Embryonic facial prominence (tissue), 1 donor: ENCODE results near the gene GNG4.
"Not testable (repeated sequence)": the region's sequence is repeated elsewhere in the genome, so short reads cannot be mapped to it uniquely, and the experiment has no call there.

Source experiments
- DNase-seq: peaks from one replicate; pipeline ENCODE4 v3.0.0-alpha.2; 2016; ENCODE audit errors: extremely low spot score

The GNG4 gene

DNA sequence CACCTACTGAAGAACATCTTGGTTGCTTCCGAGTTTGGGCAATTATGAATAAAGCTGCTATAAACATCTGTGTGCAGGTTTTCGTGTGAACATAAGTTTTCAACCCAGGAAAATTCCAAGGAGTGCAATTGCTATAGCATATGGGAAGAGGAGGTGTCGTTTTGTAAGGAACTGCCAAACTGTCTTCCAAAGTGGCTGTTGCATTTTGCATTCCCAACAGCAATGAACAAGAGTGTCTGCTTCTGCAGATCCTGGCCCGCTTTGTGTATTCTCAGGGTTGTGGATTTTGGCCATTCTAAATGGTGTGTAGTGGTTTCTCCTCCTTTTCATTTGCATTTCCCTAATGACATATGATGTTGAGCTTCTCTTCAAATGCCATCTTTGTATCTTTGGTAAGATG lies 23.8 kb downstream of the GNG4 start:
- DNase-seq = no peak

DNA sequence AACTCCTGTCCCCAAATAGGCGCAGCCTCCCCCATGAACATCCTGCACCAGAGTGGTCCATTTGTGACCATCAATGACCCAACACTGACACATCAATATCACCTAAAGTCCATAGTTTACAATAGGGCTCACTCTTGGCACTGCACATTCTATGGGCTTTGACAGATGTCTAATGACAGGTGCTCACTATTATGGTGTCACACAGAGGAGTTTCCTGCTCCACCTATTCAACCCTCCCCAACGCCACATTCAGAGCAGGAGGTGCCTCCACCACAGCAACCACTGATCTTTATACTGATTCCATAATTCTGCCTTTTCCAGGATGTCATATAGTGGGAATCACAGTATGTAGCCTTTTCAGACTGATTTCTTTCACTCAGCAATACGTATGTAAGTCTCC lies 24.2 kb downstream of the GNG4 start:
- DNase-seq = no peak

DNA sequence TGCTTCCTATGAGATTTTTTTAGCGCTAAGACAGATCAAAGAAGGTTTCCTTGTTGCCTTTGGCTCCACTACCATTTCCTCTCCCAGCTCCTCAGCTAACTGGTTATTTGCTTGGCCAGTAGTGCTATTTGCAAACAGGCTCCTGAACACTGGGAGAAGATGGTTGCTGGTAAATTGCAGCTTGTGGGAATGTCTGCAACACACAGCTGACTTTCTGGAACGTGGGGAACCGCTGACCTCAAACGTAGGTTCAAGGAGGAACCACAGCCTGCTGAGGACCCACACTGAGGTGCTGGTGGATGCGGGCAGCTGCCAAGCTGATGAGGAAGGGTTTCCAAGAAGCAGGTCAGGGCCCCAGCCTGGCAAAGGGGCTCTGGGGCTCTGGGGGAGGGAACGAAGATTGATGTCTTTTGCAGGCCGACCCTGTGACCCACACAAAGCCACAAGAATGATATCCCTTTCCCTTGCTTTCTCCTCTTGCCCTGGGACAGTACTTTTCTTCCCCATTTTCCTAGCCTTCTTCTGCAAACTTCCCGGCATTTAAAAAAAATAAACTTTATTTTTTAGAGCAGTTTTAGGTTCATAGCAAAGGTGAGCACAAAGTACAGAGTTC lies 24.8 kb downstream of the GNG4 start:
- no peak for DNase-seq

DNA sequence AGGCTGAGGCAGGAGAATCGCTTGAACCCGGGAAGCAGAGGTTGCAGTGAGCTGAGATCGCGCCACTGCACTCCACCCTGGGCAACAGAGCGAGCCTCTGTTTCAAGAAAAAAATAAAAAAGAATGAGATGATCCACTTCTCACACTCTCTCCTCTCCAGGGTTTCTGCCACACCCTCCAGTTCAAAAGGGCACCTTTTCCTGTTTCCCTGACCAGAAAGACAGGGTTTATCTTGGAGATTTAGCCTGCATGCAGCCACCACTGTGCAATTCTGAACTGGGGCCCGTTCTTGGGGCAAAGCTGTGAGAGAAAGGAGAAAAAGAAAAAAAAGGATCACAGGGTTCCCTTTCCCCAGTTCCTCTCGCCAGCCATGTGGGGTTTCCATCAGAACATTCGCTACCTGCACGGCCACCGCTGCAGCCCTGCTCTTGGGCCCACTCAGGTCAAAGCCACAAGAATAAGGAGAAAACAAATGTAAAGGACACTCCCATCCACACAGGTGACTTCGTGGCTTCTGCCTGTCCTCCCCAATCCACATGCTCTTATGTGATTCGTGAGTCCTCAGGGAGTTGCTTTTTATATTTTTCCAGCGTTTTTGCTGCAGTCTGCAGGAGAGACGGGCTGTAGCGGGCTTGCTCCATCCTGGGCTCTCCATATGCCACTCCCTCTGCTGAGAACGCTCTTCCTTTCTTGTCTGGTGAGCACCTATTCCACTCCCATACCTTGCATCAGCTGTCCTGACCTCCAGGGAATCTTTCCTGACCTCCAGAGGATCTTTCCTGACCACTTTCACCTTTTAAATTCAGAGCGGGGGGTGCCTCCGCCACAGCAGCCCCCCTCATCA lies 26.4 kb downstream of the GNG4 start:
- no peak for DNase-seq

DNA sequence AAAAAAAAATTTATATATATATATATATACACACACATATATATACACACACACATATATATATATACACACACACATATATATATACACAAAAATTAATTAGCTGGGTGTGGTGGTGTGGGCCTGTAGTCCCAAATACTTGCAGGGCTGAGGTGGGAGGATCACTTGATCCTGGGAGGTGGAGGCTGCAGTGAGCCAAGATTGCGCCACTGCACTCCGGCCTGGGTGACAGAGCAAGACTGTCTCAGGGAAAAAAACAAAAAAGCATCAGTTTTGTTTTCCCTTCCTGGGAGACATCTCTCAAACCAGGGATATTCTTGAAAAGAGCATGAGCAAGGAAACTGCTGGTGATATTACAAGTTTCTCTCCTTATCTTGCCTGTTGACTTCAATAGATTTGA lies 30.4 kb downstream of the GNG4 start:
- not testable (repeated sequence) for DNase-seq

DNA sequence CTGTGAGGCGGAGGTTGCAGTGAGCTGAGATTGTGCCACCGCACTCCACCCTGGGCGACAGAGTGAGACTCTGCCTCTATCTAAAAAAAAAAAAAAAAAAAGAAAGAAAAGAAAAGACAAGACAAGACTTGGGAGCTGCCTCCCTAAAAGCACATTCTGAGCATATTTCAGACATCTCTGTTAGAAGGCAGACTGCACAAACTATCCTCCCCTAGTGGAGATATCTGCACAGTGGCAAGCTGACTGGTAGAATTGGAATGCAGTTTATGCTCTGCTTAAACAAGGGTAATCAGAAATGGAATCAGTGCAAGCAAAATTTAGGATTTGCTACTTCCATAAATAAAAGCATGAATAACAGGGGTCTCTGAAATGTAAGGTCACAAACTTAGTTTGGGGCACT lies 31.8 kb downstream of the GNG4 start:
- DNase-seq = no peak

DNA sequence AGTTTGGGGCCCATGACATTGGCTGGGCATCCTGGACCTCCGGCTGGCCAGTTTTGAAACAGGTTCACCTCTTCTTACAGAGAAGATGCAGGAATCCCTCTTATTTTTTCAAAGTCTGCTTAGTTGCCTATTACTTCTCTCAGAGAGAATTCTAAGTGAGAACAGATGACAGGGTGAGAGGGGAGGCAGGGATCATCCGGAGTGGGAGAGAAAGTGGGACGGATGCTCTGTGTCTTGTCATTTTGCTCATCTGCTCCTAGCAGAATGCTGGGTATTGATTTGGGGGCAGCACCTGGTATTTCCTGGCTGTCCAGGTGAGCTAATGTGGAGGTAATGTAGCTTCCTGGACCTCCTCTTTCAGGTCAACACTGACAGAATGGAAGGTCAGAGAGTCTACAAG lies 32.4 kb downstream of the GNG4 start:
- DNase-seq = no peak

DNA sequence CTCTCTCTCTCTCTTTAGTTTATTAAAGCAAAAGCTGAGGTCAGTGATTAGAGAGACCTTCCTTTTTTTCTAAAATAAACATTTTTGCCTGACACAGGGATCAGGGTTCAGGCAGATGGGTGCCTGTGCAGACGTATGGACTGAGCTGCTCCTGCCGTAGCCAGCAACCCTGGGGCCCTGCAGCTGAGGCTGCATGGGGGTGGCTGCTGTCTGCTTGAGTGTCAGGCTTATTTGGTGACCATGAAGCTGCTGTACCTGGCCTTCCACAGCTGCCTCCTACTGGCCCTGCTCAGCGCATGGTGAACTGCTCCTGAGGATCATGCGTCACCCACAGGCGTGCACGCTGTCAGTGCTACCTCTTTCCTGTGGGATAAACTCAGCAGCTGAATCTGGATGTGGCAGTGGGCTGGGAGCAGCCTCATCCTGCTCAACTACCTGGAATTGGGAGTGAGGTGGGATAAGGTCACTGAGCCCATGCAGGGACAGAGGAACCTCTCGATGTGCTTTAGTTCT lies 35.1 kb downstream of the GNG4 start:
- DNase-seq = no peak

DNA sequence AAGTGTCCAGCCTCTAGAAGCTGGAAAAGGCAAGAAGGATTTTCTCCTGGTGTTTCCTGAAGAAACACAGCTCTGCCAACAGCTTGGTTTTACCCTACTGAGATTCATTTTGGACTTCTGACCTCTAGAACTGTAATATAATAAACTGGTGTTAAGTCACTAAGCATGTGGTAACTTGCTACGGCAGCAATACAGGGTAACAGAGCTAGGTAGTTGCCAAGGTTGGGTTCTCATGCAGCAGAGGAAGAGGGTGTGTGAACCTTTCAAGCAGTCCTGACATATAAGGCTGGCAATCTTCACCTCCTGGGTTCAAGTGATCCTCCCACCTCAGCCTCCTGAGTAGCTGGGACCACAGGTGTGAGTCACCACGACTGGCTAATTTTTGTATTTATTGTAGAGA lies 36.0 kb downstream of the GNG4 start:
- no peak for DNase-seq

DNA sequence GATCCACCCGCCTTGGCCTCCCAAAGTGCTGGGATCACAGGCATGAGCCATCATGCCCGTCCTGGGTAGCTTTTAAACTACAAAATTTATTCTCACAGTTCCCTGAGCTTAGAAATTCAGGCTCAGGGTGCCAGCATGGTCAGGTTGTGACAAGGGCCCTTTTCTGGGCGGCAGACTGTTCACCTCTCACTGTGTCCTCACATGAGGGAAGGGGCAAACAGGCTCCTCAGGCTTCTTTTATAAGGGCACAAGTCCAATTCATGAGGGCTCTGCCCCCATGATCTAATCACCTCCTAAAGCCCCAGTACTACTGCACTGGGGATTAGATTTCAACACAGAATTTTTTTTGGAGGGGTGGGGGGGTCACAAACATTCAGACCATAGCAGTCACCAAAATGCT lies 36.8 kb downstream of the GNG4 start:
- no peak for DNase-seq

DNA sequence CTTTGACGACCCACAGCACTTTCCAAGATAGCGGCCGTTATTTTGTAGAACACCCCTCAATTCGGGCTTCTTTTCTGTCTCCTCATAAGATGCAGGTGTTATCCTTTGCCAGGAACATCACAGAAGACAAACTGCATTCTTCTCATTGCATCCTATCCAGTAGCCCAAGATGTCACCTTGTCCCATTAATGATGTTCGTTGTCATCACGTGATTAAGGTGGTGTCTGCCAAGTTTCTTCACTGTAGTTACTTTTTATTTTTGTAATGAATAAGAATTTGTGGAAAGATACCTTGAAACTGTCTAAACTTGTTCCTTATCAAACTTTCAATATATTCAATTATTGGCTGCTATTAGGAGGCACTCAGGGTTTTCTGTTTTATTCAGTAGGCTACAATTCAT lies 39.4 kb downstream of the GNG4 start:
- no peak for DNase-seq

DNA sequence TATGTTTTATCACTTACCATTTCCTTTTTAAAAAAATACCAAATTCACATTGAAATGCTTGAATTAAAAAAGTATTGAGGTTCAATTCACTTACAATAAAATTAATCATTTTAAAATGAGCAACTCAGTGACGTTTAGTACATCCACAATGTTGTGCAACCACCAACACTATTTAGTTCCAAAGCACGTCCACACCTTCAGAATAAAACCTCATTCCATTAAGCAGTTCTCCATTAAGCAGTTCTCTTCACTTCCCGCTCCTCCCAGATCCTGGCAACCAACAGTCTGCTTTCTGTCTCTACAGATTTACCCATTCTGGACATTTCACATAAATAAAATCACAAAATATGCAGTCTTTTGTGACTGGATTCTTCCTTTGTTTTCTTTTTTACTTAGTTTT lies 41.3 kb downstream of the GNG4 start:
- DNase-seq = no peak

DNA sequence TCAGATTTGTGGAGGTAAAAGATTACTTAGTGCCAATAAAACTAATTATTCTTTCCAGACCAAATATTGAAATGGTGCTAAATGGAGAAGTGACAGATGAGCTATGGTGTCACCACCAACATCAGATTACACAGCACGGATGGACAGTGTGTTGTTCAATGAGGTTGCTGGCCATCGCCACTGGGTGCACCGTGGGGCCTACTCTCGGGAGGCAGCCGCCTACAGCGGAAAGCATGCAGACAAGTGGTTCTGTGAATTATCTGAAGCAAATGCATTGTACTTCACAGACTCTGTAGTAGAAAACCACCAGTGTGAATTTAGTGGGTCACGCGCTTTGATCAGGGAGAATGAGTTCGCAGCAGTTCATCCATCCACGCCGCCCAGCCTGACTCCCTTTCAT lies 42.3 kb downstream of the GNG4 start:
- DNase-seq = no peak

DNA sequence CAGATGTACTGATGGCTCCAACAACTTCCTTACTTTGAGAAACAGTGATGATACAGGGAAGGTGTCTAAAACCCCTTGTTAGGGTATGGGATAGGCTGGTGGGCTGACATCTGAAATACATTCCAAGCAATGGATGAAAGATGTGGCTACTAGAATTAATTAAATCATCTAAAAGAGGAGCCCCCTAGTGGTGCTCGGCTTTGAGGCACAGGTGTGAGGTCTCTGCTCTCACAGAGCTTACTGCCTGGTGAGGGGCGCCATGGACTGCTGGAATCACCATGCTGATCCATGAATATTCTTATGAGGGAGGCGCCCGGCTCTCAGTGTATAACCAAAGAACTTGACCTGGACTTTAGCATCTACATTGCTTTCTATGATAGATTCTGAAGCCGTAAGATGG lies 48.5 kb downstream of the GNG4 start:
- no peak for DNase-seq

DNA sequence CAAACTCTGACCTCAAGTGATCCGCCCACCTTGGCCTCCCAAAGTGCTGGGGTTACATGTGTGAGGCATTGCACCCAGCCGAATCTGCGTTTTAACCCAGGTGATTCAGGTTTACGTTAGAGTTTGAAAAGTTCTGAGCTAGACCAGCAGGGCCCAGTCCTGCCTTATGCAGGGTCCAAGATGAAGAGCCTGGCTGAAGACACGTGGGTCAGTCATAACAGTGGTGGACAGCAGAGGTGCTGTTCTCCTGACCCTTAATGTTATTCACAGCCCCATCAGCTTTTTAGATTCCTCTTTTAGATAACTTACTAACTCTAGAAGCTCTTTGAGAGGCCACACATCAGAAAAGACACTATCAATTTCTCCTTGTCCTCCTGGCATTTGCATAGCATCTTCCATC lies 50.0 kb downstream of the GNG4 start:
- DNase-seq = no peak

DNA sequence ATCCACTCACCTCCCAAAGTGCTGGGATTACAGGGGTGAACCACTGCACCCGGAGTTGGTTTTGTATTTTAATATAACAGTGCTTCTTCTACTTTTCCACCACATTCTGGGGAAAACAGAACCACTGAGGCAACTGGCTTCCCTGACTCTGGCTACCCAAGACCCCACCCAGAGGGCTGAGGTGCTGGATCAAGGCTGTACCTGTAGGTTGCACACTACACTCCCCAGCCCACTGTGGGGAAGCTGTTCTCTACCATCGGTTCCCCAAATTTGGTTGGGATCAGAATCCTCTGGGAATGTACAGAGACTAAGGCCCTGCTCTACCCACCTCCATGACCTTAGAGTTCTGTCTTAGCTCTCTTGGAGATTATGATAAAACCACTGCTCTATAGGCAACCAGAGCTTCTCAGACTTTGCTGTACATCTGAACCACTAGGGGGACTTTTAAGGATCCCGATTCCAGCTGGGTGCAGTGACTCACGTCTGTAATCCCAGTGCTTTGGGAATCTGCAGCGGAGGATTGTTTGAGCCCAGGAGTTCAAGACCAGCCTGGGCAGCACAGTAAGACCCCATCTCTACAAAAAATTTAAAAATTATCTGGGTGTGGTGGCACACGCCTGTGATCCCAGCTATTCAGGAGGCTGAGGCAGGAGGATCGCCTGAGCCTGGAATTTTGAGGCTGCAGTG lies 51.6 kb downstream of the GNG4 start:
- DNase-seq = no peak

DNA sequence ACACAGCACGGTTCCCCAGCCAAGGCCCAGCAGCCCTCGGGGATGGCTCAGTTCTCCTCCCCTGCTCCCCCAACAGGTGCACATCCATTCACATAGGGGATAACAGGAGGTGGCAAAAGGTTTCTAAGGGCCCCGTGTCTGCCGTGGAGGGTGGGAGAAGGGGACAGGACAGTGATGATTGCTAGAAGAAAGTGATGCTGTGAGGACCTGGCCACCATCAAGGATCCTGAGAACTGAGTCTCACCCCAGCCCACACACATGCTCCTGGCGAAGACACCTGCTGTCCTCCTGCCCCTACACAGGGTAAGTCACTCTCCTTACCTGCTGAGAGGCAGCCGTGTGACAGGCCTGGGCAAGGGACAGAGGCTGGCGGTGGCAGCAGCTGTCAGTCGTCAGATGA lies 54.5 kb downstream of the GNG4 start:
- DNase-seq = no peak

DNA sequence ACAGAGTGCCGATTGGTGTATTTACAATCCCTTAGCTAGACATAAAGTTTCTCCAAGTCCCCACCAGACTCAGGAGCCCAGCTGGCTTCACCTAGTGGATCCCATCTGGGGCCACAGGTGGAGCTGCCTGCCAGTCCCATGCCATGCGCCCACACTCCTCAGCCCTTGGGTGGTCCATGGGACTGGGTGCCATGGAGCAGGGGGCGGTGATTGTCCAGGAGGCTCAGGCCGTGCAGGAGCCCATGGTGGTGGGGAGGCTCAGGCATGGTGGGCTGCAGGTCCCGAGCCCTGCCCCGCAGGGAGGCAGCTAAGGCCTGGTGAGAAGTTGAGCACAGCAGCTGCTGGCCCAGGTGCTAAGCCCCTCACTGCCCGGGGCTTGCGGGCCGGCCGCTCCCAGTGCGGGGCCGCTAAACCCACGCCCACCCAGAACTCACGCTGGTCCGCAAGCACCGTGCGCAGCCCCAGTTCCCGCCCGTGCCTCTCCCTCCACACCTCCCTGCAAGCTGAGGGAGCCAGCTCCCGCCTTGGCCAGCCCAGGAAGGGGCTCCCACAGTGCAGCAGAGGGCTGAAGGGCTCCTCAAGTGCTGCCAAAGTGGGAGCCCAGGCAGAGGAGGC lies 55.2 kb downstream of the GNG4 start:
- not testable (repeated sequence) for DNase-seq

DNA sequence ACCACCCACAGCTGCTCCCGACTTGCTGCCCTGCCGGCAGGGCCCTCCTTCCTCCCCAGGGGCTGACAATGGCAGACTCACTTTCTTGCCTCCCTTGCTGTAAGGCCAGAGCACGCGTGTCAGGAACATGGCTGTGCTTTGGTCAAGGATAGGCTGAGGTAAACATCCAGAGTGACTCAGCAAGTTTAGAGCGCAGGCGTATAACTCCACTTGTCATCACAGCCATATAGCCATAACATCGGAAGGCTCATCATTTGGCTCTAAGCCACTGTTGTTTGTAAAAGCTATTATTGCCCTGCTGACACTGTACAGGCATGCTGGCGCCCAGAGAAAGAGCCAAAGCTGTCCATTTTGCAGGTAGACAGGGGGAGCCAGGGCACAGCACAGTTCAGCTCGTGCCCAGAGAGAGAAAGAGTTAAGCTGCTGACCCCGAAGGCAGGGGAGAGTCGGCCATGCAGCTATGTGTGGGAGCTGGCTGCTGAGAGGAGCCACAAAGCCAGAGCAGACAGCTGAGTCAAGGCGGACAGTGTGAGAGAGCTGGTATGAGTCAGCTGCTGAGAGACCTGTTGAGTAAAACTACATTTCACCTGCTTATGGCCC lies 60.6 kb downstream of the GNG4 start:
- no peak for DNase-seq

DNA sequence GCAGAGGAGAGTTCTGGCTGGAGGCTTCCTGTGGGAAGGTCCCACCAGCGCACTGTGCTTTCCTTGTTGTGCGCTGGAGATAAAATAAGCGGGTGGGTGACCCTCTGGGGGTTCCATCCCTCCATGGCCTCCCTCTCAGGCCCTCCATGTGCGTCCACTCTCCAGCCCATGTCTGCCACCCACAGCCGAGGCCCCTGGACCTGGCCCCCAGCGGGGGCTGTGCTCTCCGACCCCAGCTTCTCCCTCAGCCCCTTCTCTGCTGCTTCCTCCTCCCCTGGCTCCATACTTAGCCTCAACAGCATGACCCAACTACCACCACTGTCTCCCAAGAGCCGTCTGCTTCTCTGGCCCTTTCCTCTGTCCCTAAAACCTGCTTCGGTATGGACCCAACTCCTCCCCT lies 61.4 kb downstream of the GNG4 start:
- DNase-seq = no peak

DNA sequence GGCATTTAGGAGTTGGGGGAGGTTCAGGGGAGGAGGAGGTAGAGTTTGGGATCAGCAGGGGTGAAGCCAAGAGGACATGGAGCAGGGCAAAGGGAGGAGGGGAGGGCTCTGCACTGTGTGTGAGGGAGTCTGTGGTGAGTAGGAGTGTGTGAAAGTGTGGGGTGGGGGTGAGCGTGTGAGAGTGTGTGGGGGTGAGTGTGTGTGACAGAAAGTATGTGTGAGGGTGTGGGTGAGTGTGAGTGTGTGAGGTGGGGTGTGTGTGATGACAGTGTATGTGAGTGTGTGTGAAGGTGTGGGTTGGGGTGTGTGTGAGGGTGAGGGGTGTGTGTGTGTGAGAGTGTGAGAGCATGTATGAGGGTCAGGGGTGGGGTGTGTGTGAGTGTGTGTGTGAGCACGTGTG lies 62.6 kb downstream of the GNG4 start:
- no peak for DNase-seq

DNA sequence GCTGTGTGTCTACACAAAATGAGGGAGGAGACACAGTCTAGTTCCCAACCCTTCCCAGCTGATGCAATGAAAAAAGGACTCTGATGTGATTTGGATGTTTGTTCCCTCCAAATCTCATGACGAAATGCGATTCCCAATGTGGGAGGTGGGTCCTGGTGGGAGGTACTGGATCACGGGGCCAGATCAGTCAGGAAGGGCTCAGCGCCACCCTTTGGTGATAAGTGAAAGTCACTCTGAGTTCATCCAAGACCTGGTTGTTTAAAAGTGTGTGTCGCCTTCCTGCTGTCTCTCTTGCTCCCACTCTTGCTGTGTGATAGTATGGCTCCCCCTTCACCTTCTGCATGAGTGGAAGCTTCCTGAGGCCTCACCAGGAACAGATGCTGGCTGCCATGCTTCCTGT lies 63.2 kb downstream of the GNG4 start:
- no peak for DNase-seq
